HG03064 (cell line): ENCODE results near the gene SLC13A2.

ENCODE experiments used
- ATAC-seq: cut with Tn5 transposase; IDR thresholded peaks from one replicate; pipeline ENCODE4 v1.9.1; 2021; ENCODE audit warnings: low read depth; ENCODE audit not compliant: unreplicated experiment

Gene SLC13A2

DNA sequence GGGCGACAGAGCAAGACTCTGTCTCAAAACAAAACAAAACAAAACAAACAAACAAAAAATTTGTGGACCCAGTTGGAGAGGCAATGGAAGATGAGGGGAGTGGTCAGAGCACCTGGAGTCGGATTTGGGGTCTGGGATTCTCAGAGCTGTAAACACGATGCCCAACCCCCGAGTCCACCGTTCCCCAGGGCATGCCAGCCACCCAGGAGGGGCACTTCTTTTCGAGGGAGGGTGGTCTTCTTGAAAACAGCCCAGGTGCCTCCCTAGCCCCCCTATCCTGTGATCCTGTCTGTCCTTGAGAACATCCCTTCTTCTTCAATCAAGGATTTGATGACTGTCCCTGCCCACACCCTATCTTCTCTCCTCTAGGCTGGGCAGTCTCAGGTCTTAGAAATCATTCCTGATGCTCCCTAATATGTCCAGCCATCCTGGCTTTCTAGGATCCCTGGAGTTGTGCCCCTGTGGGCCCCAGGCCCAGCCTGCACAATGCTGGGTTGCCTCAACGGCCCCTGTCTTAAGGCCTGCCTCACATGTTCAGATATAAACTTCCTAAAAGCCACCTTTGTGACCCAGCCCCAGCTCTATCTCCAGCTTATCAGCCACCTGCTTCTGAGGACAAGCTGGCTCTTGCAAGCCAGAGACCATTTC is 3.1 kb upstream of the SLC13A2 start:
- no peak for ATAC-seq

GRCh38 chr17:28470914-28471366 is 2.5 kb upstream of the SLC13A2 start:
- no peak for ATAC-seq

GRCh38 chr17:28471531-28472342 is 1.7 kb upstream of the SLC13A2 start:
- ATAC-seq, result no peak

- no peak for ATAC-seq
Measured at GRCh38 chr17:28472871-28473497, 460 bp upstream of the SLC13A2 start.

DNA sequence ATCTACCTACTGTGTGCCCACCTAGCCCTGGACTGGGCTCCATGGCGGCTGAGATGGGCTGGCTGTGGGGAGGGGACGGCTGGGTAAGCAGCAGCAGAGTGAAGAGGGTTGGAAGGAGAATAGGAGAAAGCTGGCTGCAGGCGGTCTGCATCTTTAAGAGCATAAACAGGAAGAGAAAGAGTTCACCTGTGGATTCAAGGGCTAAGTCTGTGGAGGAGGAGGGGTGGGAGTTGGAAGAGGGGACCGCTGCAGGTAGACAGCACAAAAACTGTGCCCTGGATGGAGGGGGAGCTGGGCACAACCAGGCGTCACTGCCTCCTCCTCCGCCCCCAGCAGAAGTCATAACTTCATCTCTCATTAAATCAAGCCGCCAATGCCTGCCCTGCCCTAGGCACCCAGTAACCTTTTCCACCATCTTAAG is 677 bp downstream of the SLC13A2 start:
- ATAC-seq, result no peak

- no peak for ATAC-seq
Measured at GRCh38 chr17:28475151-28475900, 1.9 kb downstream of the SLC13A2 start.

DNA sequence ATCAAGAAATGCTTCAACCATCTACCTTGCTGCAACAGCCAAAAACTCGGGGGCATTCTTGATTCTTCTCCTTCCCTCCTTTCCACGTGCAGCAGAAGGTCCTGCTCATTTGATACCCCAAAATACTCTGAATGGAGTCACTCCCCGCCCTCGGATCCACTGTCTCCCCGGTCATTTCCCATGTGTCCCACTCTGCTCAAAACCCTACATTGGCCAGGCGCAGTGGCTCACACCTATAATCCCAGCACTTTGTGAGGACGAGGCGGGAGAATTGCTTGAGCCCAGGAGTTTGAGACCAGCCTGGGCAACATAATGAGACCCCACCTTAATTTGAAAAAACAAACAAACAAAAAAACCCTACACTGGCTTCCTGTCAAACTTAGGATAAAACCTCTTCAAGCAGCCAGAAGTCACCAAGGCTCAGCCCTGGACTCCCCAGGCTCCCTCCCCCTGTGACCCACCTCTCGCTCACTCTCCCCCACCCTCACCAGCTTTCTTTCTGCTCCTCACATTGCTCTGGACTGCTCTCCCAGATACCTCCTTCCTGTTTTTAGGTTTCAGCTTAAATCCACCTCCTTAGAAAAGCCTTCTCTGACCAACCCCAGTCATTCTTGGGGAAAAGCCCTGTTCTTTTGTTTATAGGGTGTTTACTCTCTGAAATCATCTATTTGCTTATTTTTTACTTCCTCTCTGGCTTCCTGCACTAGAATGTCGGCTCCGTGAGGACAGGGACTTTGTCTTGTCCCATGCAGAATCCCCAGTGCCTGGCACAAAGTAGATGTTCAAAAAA is 2.8 kb downstream of the SLC13A2 start:
- ATAC-seq, result no peak

GRCh38 chr17:28477928-28478327 is 4.5 kb downstream of the SLC13A2 start:
- ATAC-seq, result no peak

GRCh38 chr17:28478712-28479615 is 5.5 kb downstream of the SLC13A2 start:
- ATAC-seq, result no peak

GRCh38 chr17:28480278-28480677 is 6.8 kb downstream of the SLC13A2 start:
- ATAC-seq, result no peak

DNA sequence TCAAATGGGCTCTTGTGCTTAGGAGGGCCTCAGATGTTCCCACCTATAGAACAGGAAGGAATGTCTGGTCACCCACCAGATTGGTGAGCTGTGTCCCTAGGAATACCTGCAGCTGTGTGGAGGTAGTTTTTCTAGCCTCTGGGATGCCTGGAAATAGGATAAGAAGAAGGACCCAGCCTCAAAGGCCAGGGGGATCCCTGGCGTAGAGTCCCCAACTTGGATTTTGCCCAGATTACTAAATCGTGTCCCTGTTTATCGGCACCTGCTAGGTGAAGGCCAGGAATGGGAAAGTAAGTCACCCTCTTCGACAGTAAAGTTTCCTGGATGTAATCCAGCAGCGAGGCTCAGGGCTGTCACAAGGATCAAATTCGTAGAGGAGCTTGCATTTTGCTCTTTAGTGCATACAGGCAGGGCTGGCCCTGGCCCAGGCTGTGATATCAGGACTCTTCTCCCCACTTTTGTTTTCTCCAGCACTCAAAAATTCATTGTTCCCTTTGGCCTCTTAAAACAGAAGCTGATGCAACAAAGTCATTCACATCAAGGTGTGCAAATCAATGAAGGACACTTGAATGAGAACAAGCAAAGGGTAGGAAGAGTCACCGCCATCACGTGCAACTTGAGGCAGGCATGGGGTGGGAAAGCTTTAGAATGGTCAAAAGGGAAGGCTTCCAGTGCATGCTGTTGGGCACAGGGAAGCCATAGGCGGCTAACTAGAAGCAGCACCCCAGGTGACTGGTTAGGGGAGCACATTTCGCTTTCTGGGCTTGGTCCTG is 7.5 kb downstream of the SLC13A2 start:
- ATAC-seq, result no peak

DNA sequence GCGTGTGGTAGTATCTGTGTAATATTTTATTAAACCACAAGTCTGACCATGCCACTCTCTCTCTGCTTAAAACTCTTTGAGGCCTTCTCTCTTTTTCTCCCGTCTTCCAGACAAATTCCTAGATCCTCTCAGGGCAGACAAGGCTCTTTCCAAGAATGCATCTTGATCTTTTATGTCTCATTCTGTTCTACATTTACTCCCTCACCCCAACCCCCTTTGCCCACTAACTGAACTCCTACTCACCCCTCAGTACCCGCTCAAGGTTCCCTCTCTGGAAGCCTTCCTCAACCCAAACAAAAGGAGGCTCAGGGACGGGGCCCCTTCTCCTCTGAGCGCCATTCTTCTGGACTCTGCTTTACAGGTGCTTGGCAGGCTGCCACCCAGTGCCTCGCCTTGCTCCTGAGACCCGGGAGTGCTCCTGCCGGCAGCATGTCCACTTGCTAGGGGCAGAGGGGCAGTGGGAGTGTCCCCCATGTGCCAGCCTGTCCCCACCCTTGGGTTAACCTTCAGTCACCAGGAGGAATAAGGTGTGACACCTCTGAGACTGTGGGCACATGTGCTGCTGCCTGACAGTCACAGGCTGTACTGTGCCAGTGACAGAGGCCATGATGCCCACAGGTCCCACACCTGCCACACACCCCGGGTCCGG is 9.2 kb downstream of the SLC13A2 start:
- no peak for ATAC-seq

DNA sequence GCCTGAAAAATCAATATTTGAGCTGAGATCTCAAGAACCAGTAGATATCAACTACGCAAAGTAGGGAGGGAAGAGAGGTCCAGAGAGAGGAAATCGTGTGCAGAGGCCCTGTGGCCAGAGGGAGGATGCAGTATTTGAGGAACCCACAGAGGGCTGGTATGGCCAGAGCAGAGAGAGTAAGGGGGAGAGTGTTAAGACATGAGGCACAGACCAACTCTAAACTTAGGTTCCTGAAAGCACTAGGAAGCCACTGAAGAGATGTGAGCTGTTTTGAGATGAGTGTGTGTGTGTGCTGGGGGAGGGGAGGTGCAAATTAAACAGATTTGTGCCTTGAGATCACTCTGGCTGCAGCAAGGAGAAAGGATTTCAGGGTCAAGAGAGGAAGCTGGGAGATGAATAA is 10.9 kb downstream of the SLC13A2 start:
- no peak for ATAC-seq

DNA sequence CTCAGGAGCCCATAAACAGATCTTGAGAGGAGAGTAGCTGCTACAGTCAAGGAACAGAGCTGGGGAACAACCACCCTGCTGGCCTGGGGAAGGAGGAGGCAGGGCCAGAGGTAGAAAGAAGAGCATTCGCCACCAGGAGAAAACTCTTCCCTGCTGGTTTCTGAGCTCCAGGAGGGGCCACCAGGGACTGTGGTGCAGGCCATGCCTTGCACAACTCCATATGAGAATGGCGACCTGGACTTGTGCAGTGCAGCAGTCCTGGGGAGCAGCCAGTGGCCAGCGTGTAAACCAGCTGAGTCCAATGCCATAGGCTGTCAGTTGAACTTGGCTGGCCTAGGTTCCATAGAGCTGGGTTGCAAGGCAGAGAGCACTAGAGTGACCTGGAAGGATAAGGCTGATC is 11.6 kb downstream of the SLC13A2 start:
- ATAC-seq, result no peak

DNA sequence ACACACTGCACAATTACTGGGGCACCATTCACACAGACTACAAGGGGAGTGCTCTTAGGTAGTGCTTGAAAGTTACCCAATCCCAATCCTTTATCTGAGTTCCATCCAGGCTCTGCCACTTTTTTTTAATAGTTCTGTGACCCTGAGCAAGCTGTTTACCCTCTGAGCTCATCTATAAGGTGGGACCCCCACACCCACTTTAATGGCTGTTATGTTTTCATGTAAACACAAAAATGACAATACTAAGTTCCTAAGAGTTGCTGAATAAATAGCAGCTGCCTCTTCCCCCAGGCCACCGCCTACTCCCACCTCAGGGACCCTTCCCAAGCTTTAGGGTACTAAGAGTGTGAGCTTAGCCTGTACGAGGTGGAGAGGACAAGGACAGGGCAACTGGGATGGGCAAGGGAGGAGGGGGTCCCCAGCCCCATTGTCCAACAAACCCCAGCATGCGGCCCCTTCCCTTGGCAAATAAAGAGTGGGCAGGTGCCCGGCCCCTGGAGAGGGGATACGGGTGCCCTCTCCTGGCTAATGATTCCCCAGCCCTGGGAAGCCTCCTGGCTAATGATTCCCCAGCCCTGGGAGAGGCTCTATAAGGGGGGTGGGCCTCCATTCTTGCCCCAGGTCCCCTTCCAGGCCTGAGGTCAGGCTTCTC is 14.6 kb downstream of the SLC13A2 start:
- no peak for ATAC-seq

GRCh38 chr17:28488533-28489276 is 15.3 kb downstream of the SLC13A2 start:
- no peak for ATAC-seq

DNA sequence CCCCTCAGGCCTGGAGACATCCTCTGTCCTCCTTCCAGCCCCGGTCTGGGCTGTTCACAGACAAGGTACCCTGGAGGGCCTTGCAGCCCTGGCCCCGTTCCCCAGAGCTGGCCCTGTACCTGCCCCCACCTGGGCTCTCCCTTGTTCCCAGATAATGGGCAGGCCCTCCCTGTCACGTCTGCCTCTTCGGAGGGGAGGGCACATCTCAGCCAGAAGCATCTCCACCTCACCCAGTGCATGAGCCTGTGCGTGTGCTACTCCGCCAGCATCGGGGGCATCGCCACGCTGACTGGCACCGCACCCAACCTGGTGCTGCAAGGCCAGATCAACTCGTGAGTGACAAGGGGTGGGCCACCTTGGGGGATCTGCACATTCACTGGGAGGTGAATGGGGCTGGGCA is 17.8 kb downstream of the SLC13A2 start:
- ATAC-seq, result no peak
